ENCODE measurements around the gene KAT7.

The KAT7 gene

GRCh38 chr17:49760932-49761558 is 27.4 kb upstream of the KAT7 start:
- no peak for DNase-seq

GRCh38 chr17:49762151-49762941 is 26.1 kb upstream of the KAT7 start:
- no peak for DNase-seq

- peak; percentile 98 for DNase-seq
Observed at GRCh38 chr17:49763735-49764558, 24.5 kb upstream of the KAT7 start, which contains the start of gene FAM117A. Gene FAM117A (minus strand): TSS chr17:49764131. CDS start chr17:49764087, 44 bp downstream.

- no peak for DNase-seq
Observed at GRCh38 chr17:49764559-49765180, 23.8 kb upstream of the KAT7 start.

- DNase-seq = no peak
Observed at GRCh38 chr17:49766918-49767530, 21.5 kb upstream of the KAT7 start.

- DNase-seq = no peak
Observed at GRCh38 chr17:49775546-49776260, 12.8 kb upstream of the KAT7 start.

- peak; percentile 47 for DNase-seq
Observed at GRCh38 chr17:49776551-49777300, 11.8 kb upstream of the KAT7 start.

GRCh38 chr17:49777563-49777962 is 10.9 kb upstream of the KAT7 start:
- DNase-seq = no peak

GRCh38 chr17:49779156-49779738 is 9.2 kb upstream of the KAT7 start:
- DNase-seq = no peak

GRCh38 chr17:49779739-49780231 is 8.7 kb upstream of the KAT7 start:
- DNase-seq = peak; percentile 48

GRCh38 chr17:49783071-49783715 is 5.3 kb upstream of the KAT7 start:
- DNase-seq = peak; percentile 41

GRCh38 chr17:49783791-49784190 is 4.7 kb upstream of the KAT7 start:
- DNase-seq = no peak

- DNase-seq = no peak
Observed at GRCh38 chr17:49784636-49785035, 3.8 kb upstream of the KAT7 start.

GRCh38 chr17:49787884-49788477 is 500 bp upstream of the KAT7 start:
- DNase-seq = peak; percentile 52

- no peak for DNase-seq
Observed at GRCh38 chr17:49789243-49789578, 730 bp downstream of the KAT7 start.

GRCh38 chr17:49793309-49793708 is 4.8 kb downstream of the KAT7 start:
- no peak for DNase-seq

GRCh38 chr17:49795372-49795771 is 6.9 kb downstream of the KAT7 start:
- DNase-seq = no peak

GRCh38 chr17:49798182-49798581 is 9.7 kb downstream of the KAT7 start:
- no peak for DNase-seq

- DNase-seq = no peak
Observed at GRCh38 chr17:49798738-49799137, 10.3 kb downstream of the KAT7 start.

- no peak for DNase-seq
Observed at GRCh38 chr17:49809056-49809455, 20.6 kb downstream of the KAT7 start.

Data from femur (tissue), 1 donor.